Occipital lobe (tissue), 1 donor: ENCODE results near the gene CCDC14. TPM values are rescaled to one million over a fixed set of nuclear protein-coding genes. Genes with fewer than 3 reads are reported as not detected.

Experiments used
- total RNA-seq: library from RNA; depleted of rRNA; stranded (reverse); fragments of >200 nt; gene quantifications from one replicate; pipeline ENCODE4 v1.2.3, GENCODE V29; 2014

Gene CCDC14
- total RNA-seq, 1 donor from 2014 or later = 99.5 TPM

Other genes with a start within 250 kb of the CCDC14 start
- 15.1 TPM for gene MYLK, start 76.9 kb downstream of the CCDC14 start, total RNA-seq
- gene ROPN1, start 30.9 kb upstream of the CCDC14 start, total RNA-seq = 0.16 TPM
- 170 TPM for gene KALRN, start 72.1 kb upstream of the CCDC14 start, total RNA-seq